Urothelium cell line (cell line): ENCODE measurements around the gene CDK11A.
"Not testable (repeated sequence)": the region's sequence is repeated elsewhere in the genome, so short reads cannot be mapped to it uniquely, and the experiment has no call there.

Experiments
- DNase-seq: peaks from one replicate; pipeline ENCODE4 v3.0.0; 2011; ENCODE audit warnings: low spot score, mixed read lengths
- FAIRE-seq: peaks from 2 replicates; lab custom pipeline; 2011; peaks lifted over from hg19 to GRCh38; lab: Jason Lieb, UNC

CDK11A gene

DNA sequence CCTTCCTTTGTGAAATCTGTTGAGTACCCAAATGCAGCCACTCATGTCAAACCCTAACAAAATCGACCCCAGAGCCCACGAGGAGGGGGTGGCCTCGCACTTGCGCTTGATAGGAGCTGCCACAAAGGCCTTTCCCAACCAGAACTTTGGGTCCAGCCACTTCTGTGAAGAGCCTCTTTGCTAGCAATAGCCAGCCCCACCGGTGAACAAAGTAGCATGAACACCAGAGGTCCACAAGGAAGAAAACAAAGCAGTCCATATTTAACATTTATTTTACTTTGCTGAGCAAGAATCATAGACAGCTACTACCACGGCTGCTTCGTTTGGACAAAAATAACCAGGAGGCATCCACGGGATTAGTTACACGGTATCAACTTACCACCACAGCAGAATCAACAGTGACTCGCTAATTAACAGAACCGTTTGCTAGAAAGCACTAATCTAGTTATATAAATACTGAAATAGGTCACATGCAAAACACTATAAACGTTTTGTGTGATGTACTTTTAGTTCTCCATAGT, 3.0 kb upstream of the CDK11A start:
- FAIRE-seq = not testable (repeated sequence)

DNA sequence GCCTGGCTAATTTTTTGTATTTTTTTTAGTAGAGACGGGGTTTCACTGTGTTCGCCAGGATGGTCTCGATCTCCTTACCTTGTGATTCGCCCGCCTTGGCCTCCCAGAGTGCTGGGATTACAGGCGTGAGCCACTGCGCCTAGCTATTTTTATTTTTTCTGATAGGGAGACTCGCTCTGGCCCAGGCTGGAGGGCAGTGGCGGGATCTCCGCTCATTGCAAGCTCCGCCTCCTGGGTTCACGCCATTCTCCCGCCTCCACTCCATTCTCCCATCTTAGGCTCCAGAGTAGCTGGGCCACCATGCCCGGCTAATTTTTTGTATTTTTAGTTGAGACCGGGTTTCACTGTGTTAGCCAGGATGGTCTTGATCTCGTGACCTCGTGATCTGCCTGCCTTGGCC, 1.9 kb upstream of the CDK11A start:
- FAIRE-seq, DNase-seq: not testable (repeated sequence)

More for the DNA sequence above, 3.0 kb upstream of the CDK11A start:
- DNase-seq = not testable (repeated sequence)

DNA sequence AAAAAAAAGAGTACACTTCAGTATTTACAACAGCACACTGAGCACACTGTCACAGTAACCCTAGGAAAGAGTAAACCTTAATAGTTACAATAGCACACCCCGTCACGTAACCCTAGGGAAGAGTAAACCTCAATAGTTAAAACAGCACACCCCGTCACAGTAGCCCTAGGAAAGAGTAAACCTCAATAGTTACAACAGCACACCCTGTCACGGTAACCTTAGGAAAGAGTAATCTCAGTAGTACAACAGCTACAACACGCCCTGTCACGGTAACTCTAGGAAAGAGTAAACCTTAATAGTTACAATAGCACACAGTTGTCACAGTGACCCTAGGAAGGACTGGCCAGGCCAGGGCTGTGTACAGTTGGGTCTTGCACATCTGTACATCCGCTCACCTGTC, 3.0 kb downstream of the CDK11A start:
- DNase-seq = no peak
- no peak for FAIRE-seq

DNA sequence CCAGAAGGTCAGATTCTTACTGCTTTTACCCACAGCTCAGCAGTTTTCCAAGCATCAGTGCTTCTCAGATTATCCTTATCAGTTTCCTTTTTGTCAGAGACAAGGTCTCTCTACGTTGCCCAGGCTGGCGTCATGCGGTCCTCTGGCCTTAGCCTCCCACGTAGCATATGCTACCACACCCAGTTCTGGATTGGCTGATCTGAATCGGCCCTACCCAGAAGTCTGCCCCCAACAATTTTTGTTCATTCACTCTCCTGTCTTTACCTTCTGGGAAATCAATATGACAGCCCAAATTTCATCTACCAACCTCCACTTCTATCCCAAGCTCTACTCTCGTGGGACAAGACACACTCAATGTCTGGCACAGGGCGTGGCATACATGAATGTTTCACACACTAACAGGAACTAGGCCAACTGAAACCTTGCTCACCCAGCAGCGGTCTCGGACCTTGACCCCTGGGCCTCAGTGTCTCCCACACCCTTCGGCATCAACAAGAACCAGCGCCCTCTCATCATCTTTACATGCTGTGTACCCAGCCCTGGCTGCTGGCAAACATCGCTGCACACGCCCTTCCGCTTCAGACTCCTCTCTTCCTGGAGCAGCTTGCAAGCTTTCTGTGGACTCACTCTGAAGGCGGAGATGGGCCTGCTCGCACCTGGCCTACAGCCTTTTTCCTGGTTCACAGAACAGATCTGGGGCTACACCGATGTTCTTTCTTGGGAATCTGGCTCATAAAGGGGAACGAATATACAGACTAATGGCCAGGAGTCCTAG, 8.9 kb downstream of the CDK11A start:
- not testable (repeated sequence) for FAIRE-seq, DNase-seq

DNA sequence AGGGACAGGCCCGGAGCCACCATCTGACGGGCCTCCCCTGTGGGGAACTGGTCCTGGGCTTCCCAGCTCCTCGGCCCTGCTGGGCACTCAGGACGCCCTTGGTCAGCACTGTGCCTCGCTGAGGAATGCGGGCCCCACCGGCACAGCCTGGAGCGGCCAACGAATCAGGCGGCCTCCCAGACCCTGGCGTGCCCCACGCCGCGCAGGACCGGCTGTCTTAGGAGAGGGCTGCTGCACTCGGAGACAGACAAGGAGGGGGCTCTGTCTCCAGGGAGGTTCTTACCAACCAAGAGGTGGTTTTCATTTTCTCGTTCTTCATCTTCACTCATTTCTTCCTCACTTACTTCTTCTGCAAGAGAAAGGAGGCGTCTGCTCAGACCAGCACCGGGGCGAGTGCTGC, 16.3 kb downstream of the CDK11A start:
- FAIRE-seq, DNase-seq: not testable (repeated sequence)

DNA sequence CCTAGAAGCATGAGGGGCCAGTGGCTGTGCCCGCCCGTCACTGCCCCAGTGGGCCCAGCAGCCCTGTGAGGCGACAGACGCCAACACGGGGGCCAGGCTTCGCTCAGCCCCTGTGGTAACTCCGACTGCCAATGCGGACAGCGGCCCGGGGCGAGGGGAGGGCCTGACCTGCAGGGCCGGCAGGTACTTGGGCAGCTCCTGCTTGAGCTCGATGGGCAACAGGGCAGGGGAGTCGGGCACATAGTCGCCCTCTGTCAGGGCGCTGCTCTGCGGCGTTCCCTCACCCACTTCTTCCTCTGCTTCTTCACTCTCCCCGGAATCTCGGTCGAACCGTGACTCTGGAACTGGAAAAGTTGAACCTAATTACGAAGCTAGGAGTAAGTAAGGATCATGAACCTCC, 16.9 kb downstream of the CDK11A start:
- not testable (repeated sequence) for FAIRE-seq, DNase-seq

DNA sequence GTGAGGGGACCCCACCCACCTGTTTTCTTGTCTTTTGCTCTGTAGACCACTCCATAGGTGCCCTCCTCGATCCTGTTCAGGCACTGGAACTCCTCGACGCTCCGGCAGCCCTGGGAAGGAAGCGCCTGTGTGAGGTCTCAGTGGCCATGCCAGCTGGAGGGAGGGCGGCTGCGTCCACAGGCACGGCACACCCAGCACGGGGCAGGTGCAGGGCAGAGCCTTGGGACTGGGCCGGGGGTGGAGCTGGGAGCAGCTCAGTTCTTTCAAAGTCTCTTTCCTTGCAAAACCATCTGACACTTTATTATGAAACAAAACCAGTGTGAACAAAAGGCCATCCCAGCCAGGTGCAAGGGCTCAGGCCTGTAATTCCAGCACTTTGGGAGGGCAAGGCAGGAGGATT, 18.5 kb downstream of the CDK11A start:
- DNase-seq, FAIRE-seq: not testable (repeated sequence)

DNA sequence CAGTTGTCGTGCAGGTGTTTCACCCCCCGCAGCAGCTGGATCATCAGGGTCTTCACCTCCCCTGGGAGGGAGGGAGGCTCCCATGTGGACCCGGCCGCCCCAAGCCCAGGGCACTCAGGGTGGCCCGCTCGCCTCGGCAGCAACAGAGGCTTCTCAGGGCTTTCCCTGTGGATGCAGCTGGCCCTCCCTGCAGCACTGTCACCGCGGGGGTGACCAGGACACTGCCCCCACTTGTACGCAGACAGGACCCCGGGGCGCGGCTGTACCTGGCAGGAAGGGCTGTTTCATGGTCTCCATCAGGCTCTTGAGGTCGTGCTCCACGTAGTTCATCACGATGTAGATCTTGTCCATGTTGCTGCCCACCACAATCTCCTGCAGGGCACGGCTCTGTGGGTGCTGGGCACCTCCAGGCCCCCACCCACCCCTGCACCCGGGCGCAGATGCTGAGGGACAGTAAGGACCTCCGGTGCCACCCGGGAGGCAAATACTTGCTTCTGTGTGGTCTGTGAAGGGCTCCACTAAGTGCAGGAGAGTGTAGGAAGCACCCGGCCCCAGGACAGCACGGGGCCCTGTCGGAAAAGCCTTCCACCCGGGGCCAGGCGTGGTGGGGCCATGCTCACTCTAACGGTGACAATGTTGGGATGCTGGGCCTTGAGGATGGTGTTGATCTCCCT, 19.7 kb downstream of the CDK11A start:
- not testable (repeated sequence) for FAIRE-seq, DNase-seq

DNA sequence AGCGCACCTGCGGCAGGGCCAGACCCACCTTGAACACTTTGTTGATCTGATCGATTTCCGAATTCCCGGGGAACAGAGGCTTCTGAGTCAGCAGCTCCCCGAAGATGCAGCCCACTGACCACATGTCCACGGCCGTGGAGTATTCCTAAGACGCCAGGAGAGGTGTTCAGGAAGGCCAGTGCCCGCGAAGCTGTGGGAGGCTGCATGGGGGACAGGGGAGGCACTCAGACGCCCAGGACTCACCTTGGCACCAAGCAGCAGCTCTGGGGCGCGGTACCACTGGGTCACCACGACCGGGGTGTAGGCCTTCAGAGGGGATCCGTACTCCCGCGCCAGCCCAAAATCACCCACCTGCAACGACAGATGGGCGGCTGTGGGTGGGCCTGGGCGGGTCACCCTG, 20.4 kb downstream of the CDK11A start:
- no peak for FAIRE-seq
- DNase-seq = no peak

DNA sequence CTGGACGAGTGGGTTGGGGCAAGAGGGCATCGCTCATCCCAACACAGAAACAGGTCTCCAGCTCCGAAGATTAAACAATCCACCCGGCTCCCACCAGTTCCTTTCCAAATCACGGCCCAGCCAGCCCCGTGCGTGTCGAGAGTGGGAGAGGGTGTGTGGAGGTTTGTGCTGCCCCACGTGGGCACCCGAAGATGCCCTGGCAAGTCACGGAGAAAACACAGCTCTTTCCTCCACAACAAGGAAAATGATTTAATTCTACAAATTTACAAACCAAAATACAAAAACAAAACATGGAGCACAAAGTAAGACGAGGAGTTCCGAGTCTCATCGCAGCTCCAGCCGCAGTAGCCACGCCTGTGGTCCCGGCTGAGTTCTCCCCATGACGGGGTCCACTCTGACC, 21.7 kb downstream of the CDK11A start:
- not testable (repeated sequence) for FAIRE-seq

DNA sequence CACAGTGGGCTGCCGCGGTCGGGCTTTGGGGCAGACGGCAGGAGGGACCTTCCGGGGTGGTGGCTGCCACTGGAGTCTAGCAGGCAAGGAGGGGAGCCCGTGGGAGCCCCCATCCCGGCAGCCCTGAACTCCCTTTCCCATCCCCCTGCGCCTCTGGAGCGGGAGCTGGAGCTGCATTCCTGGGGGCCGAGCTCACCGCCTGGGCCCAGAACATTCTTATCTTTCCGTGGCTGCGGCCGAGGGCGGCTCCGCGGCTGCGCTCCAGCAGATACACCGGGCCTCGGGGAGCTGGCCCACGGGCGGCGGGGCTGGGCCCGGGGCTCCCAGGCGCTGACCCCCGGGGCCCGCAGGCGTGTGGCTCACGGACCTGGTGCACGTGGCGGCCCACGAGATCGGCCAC, 23.6 kb downstream of the CDK11A start:
- FAIRE-seq, DNase-seq: not testable (repeated sequence)

More for the DNA sequence above, 21.7 kb downstream of the CDK11A start:
- not testable (repeated sequence) for DNase-seq

DNA sequence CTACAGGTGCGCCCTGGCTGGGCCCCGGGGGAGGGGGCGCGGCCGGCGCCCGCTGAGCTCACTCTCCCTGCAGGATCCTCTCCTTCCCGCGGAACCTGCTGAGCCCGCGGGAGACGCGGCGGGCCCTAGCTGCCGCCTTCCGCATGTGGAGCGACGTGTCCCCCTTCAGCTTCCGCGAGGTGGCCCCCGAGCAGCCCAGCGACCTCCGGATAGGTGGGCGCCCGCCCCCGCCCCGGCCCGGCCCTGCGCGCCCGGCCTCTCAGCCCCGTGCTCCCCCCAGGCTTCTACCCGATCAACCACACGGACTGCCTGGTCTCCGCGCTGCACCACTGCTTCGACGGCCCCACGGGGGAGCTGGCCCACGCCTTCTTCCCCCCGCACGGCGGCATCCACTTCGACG, 24.1 kb downstream of the CDK11A start:
- FAIRE-seq, DNase-seq: not testable (repeated sequence)

DNA sequence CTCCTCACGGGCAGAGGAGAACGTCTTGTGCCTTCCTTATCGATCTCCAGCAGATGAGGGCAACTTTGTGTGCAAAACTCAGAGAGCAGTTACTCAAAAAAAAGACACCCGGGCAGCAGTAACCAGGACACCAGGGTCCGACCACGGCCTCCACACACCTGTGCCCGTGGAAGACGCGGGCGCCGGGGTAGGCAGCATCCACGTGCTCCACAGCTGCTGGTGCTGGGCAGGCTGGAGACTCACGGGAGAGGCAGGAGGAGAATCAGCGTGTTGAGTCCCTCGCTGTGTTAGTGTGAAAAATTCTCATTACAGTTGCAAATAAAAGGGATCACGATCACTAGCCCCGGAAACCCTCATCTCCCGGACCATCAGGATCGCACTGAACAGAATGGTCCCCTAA, 25.1 kb downstream of the CDK11A start:
- DNase-seq, FAIRE-seq: not testable (repeated sequence)

DNA sequence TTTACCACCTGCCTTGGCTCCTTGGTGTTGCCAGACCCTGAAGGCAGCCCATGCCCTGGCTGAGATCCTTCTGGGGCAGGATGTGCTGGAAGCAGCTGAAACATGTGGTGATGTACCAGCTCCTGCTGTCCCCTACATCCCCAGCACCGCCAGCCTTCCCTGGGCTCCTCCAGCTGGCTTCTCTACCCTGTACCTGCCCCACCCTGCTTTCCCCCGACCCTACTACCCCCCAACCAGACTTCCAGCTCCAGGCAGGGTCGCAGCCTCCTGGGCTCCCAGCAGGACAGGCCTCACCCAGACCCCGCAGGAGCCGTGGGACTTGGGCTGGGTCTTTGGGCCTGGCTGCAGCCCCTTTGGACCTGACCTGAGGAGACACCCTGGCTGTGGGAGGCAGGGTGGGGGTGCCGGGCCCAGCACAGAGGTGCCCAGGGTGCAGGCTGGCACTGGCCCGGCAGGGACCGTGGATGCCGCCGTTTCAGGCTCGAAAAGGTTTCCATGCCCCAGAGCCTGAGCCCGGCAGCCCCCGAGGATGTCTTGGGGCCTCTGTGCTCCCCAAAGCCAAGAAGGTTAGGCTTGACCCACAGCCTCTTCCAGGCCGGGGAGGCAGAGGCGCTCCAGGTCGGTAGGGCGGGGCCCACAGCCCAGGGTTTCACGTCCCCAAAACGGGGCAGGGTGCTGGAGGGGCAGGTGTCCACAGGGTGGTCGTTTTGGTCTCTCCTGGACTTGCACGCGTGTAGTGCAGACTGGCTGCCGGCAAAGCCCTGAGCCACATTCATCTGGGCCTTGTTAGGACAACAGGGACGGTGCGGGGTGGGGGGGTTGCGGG, 26.6 kb downstream of the CDK11A start:
- FAIRE-seq, DNase-seq: not testable (repeated sequence)

DNA sequence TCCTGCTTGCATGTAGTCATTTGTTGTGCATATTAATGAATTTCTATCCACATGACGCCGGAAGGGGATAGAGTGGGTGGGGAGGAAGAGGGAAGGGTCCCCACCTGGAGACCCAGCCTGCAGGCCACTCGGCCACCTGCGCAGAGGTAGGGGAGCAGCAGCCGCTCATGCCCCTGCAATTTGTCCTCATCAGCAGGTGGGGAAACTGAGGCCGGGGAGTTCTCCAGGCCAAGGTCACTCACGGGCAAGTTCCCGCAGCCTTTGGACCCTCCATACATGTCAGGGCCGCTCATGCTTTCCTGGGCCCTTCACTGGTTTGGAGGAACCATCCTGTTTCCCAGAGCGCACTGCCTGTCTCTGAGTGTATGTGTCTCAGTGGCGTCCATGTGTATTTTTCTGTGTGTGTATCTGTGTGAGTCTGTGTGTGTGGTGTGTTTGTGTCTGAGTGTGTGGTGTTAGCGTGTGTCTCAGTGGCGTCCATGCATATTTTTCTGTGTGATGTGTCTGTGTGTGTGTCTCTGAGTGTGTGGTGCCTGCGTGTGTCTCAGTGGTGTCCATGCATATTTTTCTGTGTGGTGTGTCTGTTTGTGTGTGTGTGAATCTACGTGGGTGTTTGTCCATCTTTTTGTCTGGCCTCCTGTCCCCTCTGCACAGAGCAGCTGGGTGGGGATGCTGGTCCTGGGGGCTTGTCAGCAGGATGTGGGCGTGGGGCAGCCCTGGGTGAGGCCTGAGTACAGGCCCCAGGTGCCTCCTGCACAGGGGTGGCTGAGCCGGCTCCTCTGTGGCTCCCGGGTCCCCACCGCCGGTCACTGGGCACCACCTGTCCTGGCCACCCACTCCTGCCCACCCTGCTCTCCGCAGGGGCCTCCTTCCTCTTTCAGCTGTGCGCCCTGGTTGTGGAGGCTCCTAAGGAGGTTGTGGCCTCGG, 27.5 kb downstream of the CDK11A start:
- not testable (repeated sequence) for FAIRE-seq, DNase-seq

DNA sequence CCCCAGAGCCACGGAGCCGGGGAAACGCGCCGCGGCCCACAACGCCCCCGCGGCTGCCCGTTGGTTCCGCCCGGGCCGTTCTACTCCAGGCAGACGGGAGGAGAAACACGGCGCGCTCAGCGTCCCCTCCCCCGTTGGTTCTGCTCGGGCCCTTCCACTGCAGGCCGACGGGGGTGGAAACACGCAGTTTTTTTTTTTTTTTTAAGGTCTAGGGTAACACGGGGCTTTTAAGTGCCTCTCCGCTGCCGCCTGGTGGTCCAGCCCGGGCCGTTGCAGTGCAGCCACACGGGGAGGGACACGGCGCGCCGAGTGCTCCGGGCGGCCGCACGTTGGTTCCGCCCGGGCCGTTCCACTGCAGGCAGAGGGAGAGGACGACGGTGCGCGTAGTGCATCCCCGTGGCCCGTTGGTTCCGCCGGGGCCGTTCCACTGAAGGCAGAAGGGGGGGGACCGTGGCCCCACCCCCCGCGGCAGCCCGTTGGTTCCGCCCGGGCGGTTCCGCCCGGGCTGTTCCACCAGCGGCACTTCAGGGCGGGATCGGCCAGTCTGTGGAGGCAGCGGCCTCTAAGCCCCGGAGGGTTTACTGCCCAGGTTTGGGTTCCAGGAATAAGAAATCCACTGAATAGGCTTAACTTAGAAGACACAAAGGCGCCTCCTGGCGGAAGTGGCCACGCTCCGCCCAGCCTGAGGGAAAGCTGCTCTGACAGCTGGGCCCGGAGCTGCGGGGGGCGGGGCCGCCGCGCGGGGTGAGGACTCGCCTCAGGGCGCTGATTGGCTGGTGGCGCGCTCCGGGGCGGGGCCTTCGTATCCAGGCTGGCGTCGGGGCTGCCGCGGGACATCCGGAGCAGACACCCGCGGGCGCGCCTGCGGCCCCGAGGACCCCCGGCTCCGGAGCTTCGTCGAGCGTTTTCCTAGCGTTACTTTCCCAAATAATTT, 31.2 kb downstream of the CDK11A start, which contains the start of gene SLC35E2B:
TSS of gene SLC35E2B (minus strand) at position 82 of the 934 bp plus-strand sequence. CDS start 16,096 bp downstream, outside the sequence.
- DNase-seq = not testable (repeated sequence)
- FAIRE-seq = peak; percentile 85

DNA sequence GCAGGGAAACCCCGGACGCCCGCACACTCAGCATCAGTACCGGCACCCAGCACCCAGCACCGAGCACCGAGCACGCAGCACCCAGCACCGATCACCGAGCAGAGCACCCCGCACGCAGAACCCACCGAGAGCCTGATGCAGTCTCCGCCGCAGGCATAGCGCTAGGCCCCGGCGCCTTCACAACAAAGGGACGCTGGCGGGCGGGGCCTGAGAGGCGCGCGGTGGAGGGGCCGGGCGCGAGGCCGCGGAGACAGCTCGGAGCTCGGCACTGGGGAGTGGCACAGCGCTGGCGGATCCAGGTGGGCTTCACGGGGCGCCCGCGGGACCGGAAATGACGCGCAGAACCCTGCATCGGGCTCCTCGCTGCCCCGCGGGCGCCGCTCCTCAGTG, 31.8 kb downstream of the CDK11A start:
- not testable (repeated sequence) for FAIRE-seq

DNA sequence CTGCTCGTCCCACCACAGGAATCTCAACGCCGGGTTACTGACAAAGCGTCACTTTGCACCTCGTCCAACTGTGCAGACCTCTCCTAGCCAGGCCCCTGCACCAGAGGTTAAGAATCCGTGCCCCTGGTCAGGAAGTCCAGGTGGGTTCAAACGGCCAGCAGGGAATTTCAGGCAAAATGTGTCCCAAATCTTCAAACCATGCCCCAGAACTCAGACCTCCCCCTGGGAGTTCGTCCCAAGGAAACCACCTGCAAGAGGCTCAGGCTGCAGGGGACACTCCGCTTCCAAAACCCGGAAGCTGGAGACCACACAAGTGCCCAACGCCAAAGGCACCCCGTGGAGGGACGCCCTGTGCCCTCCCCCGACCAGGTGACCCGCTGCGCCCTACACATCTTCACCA, 32.7 kb downstream of the CDK11A start:
- not testable (repeated sequence) for DNase-seq, FAIRE-seq

More for the DNA sequence above, 31.8 kb downstream of the CDK11A start:
- DNase-seq = not testable (repeated sequence)
